CD14-positive monocyte (primary cell): ENCODE data around the gene H19. TPM values are rescaled to one million over a fixed set of nuclear protein-coding genes. Genes with fewer than 3 reads are reported as not detected.

Experiments
- DNase-seq, 3 donors: peaks; one replicate each; pipeline ENCODE4 v3.0.0-alpha.2; 2011 to 2022
- H2AFZ ChIP-seq: 2 replicates; pipeline ENCODE4 v1.6.0; 2012; ENCODE audit warnings: mild to moderate bottlenecking, low read depth, low read length, inconsistent platforms; ENCODE audit not compliant: insufficient read depth, poor library complexity, severe bottlenecking
- H3K27ac ChIP-seq, 2 donors: 1 replicate in 1 of 2; 2 replicates in 1 of 2; pipeline ENCODE4 v1.5.1; 2012 to 2013; ENCODE audit warnings: low read length in 2 of 2, control low read depth in 1 of 2, inconsistent platforms in 1 of 2, low read depth in 1 of 2, mild to moderate bottlenecking in 1 of 2
- H3K27me3 ChIP-seq, 2 donors: one replicate each; pipeline versions ENCODE4 v1.6.0 to v1.6.1; 2011 to 2013; ENCODE audit warnings: low read length in 2 of 2; ENCODE audit not compliant: control insufficient read depth in 2 of 2, insufficient read depth in 2 of 2
- H3K36me3 ChIP-seq, 2 donors: replicated peaks in 1 of 2; 1 replicate in 1 of 2; 2 replicates in 1 of 2; pipeline versions ENCODE4 v1.5.1 to v1.6.1; 2012 to 2013; ENCODE audit warnings: low read length in 2 of 2, control low read depth in 1 of 2, inconsistent platforms in 1 of 2, mild to moderate bottlenecking in 1 of 2; ENCODE audit not compliant: insufficient read depth in 2 of 2, control insufficient read depth in 1 of 2
- H3K4me1 ChIP-seq, 2 donors: 1 replicate in 1 of 2; 2 replicates in 1 of 2; pipeline versions ENCODE4 v1.5.1 to v1.6.1; 2012 to 2013; ENCODE audit warnings: low read length in 2 of 2, control low read depth in 1 of 2, inconsistent platforms in 1 of 2, mild to moderate bottlenecking in 1 of 2, moderate library complexity in 1 of 2; ENCODE audit not compliant: insufficient read depth in 2 of 2, control insufficient read depth in 1 of 2
- H3K4me2 ChIP-seq: replicated peaks from 2 replicates; pipeline ENCODE3; 2012; ENCODE audit warnings: low read length, moderate library complexity, mild to moderate bottlenecking; ENCODE audit not compliant: poor library complexity, severe bottlenecking; ENCODE audit errors: extremely low read depth
- H3K4me3 ChIP-seq, 3 experiments: fragments of 200-600 bp in 1 of 3; sonication (generic) in 1 of 3; replicated peaks in 1 of 3; 1 replicate in 2 of 3; 2 replicates in 1 of 3; pipeline ENCODE4 v1.5.1; 2011 to 2013; ENCODE audit warnings: low read length in 3 of 3, mild to moderate bottlenecking in 3 of 3, control low read depth in 2 of 3, low read depth in 2 of 3, inconsistent platforms in 1 of 3, moderate library complexity in 1 of 3
- H3K79me2 ChIP-seq: 2 replicates; pipeline ENCODE4 v1.6.0; 2012; ENCODE audit warnings: mild to moderate bottlenecking, control low read depth, inconsistent platforms, low read length, moderate library complexity; ENCODE audit not compliant: insufficient read depth
- H3K9ac ChIP-seq: 2 replicates; pipeline ENCODE4 v1.6.0; 2017; ENCODE audit warnings: low read length, mild to moderate bottlenecking; ENCODE audit not compliant: insufficient read depth, poor library complexity, severe bottlenecking
- H3K9me3 ChIP-seq, 2 donors: replicated peaks in 1 of 2; 1 replicate in 1 of 2; 2 replicates in 1 of 2; pipeline versions ENCODE4 v1.5.1 to v1.6.1; 2012 to 2013; ENCODE audit warnings: low read length in 2 of 2, control low read depth in 1 of 2; ENCODE audit not compliant: control insufficient read depth in 1 of 2, insufficient read depth in 1 of 2
- H4K20me1 ChIP-seq: 2 replicates; pipeline ENCODE4 v1.6.0; 2012; ENCODE audit warnings: mild to moderate bottlenecking, low read length, control low read depth, moderate library complexity; ENCODE audit not compliant: insufficient read depth
- H3K27ac Mint-ChIP-seq, 7 donors: one replicate each; pipeline ENCODE4 v1.8.0; 2020; ENCODE audit warnings: mild to moderate bottlenecking in 7 of 7, mixed read lengths in 7 of 7, moderate library complexity in 6 of 7, inconsistent platforms in 2 of 7
- H3K27me3 Mint-ChIP-seq, 3 donors: one replicate each; pipeline ENCODE4 v1.8.0; 2021 to 2022; ENCODE audit warnings: low read depth in 3 of 3, mild to moderate bottlenecking in 3 of 3, mixed read lengths in 3 of 3, moderate library complexity in 3 of 3, inconsistent platforms in 1 of 3
- H3K36me3 Mint-ChIP-seq, 2 donors: one replicate each; pipeline ENCODE4 v1.8.0; 2020; ENCODE audit warnings: mixed read lengths in 2 of 2, inconsistent platforms in 1 of 2, mild to moderate bottlenecking in 1 of 2
- H3K4me1 Mint-ChIP-seq: one replicate; pipeline ENCODE4 v1.8.0; 2020; ENCODE audit warnings: mild to moderate bottlenecking, mixed read lengths
- H3K4me3 Mint-ChIP-seq, 2 donors: one replicate each; pipeline ENCODE4 v1.8.0; 2020; ENCODE audit warnings: mild to moderate bottlenecking in 2 of 2, mixed read lengths in 2 of 2, moderate library complexity in 1 of 2
- H3K9me3 Mint-ChIP-seq, 7 donors: one replicate each; pipeline ENCODE4 v1.8.0; 2020 to 2022; ENCODE audit warnings: mixed read lengths in 7 of 7, mild to moderate bottlenecking in 6 of 7, moderate library complexity in 6 of 7, inconsistent platforms in 2 of 7
- WGBS: methylation state at CpG from one replicate; pipeline ENCODE4 v1.1.5; 2013; ENCODE audit warnings: missing lambda C conversion rate; ENCODE audit not compliant: insufficient coverage; 5-methylcytosine and 5-hydroxymethylcytosine counted together
- intact Hi-C, 2 donors: fragments of 100-400 bp; cut with micrococcal nuclease; formaldehyde crosslinking; loops; one replicate each; pipeline versions ENCODE4 v1.15.0 to v1.15.1; 2023
- polyA plus RNA-seq, 3 donors: library from polyadenylated mRNA; depleted of rRNA in 1 of 3; unstranded in 2 of 3; stranded (reverse) in 1 of 3; fragments of 300-500 nt in 2 of 3; fragments of >200 nt in 1 of 3; fragmentation: Illumina TruSeq in 2 of 3; gene quantifications; 1 replicate in 2 of 3; 2 replicates in 1 of 3; pipeline ENCODE4 v1.2.3, GENCODE V29; 2012 to 2021
- TF ChIP-seq, protein P1 (sequence below): fragments of 200-600 bp; IDR thresholded peaks from one replicate; pipeline ENCODE4 v1.8.0; 2022; ENCODE audit warnings: antibody characterized with exemption, mild to moderate bottlenecking

The H19 gene
- polyA plus RNA-seq, 3 donors: 0.47 TPM; not detected in 2

GRCh38 chr11:1948389-1948788 lies 49.3 kb downstream of the H19 start:
- TF ChIP-seq, protein P1, sequence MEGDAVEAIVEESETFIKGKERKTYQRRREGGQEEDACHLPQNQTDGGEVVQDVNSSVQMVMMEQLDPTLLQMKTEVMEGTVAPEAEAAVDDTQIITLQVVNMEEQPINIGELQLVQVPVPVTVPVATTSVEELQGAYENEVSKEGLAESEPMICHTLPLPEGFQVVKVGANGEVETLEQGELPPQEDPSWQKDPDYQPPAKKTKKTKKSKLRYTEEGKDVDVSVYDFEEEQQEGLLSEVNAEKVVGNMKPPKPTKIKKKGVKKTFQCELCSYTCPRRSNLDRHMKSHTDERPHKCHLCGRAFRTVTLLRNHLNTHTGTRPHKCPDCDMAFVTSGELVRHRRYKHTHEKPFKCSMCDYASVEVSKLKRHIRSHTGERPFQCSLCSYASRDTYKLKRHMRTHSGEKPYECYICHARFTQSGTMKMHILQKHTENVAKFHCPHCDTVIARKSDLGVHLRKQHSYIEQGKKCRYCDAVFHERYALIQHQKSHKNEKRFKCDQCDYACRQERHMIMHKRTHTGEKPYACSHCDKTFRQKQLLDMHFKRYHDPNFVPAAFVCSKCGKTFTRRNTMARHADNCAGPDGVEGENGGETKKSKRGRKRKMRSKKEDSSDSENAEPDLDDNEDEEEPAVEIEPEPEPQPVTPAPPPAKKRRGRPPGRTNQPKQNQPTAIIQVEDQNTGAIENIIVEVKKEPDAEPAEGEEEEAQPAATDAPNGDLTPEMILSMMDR: no peak
- Histone ChIP-seq H3K4me3 (no peak overlapping the region), H3K4me2 (no peak overlapping the region), H3K9ac (no peak overlapping the region), H2AFZ (no peak overlapping the region), H3K36me3 (no peaks in the 10 kb centered on the region), H3K79me2 (no peaks in the 10 kb centered on the region), H3K27ac (no peak overlapping the region), H3K27me3 (no peaks in the 10 kb centered on the region), H4K20me1 (no peaks in the 10 kb centered on the region), H3K4me1 (no peaks in the 10 kb centered on the region), H3K9me3 (no peaks in the 10 kb centered on the region)
- H3K27ac Mint-ChIP-seq: no peak overlapping the region
- H3K9me3 Mint-ChIP-seq: no peaks in the 10 kb centered on the region
- no peak overlapping the region for H3K4me3 Mint-ChIP-seq
- intact Hi-C loops: no loop called here
- no peaks in the 10 kb centered on the region for H3K4me1 Mint-ChIP-seq
- no peaks in the 10 kb centered on the region for H3K36me3 Mint-ChIP-seq
- WGBS: no CpG with 5 or more reads among the region's 11 CpGs
- H3K27me3 Mint-ChIP-seq: no peaks in the 10 kb centered on the region
- DNase-seq: no peak

DNA sequence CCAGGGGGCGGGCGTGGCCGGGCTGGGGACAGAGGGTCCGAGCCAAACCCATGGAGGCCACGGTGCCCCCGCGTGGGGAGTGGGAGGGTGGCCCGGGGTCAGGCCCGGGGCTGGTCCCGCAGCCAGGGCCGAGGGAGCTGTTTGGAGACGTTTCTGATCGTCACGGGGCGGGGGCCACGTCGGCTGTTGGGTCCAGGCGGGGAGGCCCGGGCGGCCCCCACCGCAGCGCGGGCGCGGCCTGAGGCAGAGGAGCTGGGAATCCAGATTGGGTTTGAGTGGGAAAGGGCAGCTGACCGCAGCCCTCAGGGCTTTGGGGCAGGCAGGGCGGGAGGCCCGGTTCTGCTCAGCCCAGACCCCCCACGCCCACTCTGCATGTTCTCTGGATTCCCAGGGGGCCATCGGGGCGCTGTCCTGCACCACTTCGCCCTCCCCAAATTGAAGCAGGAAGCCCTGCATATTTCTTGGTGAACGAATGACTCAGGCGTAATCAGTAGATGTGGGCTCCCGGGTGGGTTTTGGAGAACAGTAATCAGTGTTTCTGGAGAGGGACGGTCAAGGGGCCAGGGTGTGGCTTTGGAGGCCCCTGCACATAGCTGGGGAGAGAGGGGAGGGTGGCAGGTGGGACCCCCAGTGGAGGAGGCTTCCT lies 49.9 kb downstream of the H19 start:
- WGBS: no CpG with 5 or more reads among the region's 36 CpGs
- Histone ChIP-seq H3K79me2 (no peaks in the 10 kb centered on the region), H3K27me3 (no peaks in the 10 kb centered on the region), H3K36me3 (no peaks in the 10 kb centered on the region), H4K20me1 (no peaks in the 10 kb centered on the region), H3K27ac (no peak overlapping the region), H3K4me2 (no peak overlapping the region), H3K9ac (no peak overlapping the region), H3K4me3 (no peak overlapping the region), H3K4me1 (no peaks in the 10 kb centered on the region), H2AFZ (no peak overlapping the region), H3K9me3 (no peaks in the 10 kb centered on the region)
- Mint-ChIP-seq H3K27ac (no peak overlapping the region), H3K4me1 (no peaks in the 10 kb centered on the region), H3K27me3 (no peaks in the 10 kb centered on the region), H3K4me3 (no peak overlapping the region), H3K36me3 (no peaks in the 10 kb centered on the region), H3K9me3 (no peaks in the 10 kb centered on the region)
- no peak for DNase-seq
- intact Hi-C loops: no loop called here
- TF ChIP-seq, protein P1: no peak
